ENCODE data around the gene PRKN.

- no peak for TF ChIP-seq CTCF (IDR thresholded peaks at IDR 0.05)
- no peak for TF ChIP-seq POLR2A (IDR thresholded peaks at IDR 0.05)
These were observed 355.5 kb downstream of the PRKN start for GRCh38 chr6:162372106-162372505.
